ENCODE results near the gene NCKIPSD.
"Not testable (repeated sequence)": the region's sequence is repeated elsewhere in the genome, so short reads cannot be mapped to it uniquely, and the experiment has no call there.

NCKIPSD gene

DNA sequence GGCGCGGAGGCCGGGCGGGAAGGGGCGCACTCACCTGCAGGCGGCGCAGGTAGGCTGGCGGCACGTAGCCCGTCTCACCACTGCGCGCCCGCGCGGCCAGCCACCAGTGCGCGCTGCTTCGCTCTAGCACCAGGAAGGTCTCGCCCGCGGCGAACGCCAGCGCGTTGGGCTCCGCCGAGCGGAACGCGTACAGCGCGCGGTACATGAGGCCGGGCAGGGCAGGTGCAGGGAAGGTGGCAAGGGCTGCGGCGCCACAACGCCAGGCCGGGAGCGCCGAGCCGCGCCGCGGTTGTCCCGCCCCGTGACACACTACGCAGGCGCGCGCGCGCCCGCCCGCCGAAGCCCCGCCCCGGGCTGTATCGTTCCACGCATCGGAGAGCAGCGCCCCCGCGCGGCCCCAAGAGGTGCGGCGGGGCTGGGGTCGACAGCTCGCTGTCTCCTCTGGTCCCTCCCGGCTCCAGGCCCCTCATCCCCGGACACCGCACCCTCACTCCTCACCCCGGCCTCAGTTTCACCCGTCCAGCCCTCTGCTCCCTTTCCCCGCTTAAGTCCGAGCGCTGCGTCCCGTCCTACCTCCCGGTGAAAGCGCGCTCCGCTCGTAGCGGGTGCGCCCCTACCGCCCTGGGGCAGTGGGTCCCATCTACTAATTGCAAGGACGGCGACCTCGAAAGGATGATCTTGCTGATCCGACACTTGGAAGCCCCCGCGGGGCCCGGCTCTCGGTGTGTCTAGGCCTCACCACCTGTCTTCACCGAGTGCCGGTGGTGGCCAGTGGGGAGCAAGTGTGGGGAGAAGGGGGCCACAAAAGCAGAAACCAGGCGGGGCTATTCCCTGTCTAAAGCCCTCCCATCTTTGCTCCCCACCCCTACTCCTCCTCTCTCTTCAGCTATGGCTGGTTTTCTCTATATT lies at the start of gene NCKIPSD:
NCKIPSD (minus strand) TSS at position 313 of the 909 bp plus-strand sequence; CDS start at position 205, 108 bp downstream.
- Histone ChIP-seq H4K20me1 (ENCODE audit: insufficient read depth, low read length) (peaks cover 4% of the 10 kb centered on the region), H3K9ac (ENCODE audit: low read length) (peak within 1 kb of the TSS; percentile 92), H3K4me3 (ENCODE audit: low read length) (peak within 1 kb of the TSS; percentile 94), H3K27ac (ENCODE audit: low read length) (peak within 1 kb of the TSS; percentile 53), H2AFZ (ENCODE audit: low read depth, low read length) (peak within 1 kb of the TSS; percentile 81), H3K79me2 (ENCODE audit: low read length) (peaks cover 23% of the 10 kb centered on the region), H3K9me3 (ENCODE audit: insufficient read depth, low read length) (no peaks in the 10 kb centered on the region), H3K4me2 (ENCODE audit: low read length) (peak within 1 kb of the TSS; percentile 89), H3K4me1 (ENCODE audit: low read length) (peaks cover 16% of the 10 kb centered on the region), H3K27me3 (ENCODE audit: low read depth, low read length) (no peaks in the 10 kb centered on the region), H3K36me3 (replicated peaks; ENCODE audit: low read depth, low read length) (peaks cover 52% of the 10 kb centered on the region)
- no peak for TF ChIP-seq EZH2phosphoT487 (IDR thresholded peaks at IDR 0.05; ENCODE audit: low read depth)
- TF ChIP-seq, protein P1, sequence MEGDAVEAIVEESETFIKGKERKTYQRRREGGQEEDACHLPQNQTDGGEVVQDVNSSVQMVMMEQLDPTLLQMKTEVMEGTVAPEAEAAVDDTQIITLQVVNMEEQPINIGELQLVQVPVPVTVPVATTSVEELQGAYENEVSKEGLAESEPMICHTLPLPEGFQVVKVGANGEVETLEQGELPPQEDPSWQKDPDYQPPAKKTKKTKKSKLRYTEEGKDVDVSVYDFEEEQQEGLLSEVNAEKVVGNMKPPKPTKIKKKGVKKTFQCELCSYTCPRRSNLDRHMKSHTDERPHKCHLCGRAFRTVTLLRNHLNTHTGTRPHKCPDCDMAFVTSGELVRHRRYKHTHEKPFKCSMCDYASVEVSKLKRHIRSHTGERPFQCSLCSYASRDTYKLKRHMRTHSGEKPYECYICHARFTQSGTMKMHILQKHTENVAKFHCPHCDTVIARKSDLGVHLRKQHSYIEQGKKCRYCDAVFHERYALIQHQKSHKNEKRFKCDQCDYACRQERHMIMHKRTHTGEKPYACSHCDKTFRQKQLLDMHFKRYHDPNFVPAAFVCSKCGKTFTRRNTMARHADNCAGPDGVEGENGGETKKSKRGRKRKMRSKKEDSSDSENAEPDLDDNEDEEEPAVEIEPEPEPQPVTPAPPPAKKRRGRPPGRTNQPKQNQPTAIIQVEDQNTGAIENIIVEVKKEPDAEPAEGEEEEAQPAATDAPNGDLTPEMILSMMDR (IDR thresholded peaks at IDR 0.05; ENCODE audit: low read depth, low read length): peak; percentile 66

DNA sequence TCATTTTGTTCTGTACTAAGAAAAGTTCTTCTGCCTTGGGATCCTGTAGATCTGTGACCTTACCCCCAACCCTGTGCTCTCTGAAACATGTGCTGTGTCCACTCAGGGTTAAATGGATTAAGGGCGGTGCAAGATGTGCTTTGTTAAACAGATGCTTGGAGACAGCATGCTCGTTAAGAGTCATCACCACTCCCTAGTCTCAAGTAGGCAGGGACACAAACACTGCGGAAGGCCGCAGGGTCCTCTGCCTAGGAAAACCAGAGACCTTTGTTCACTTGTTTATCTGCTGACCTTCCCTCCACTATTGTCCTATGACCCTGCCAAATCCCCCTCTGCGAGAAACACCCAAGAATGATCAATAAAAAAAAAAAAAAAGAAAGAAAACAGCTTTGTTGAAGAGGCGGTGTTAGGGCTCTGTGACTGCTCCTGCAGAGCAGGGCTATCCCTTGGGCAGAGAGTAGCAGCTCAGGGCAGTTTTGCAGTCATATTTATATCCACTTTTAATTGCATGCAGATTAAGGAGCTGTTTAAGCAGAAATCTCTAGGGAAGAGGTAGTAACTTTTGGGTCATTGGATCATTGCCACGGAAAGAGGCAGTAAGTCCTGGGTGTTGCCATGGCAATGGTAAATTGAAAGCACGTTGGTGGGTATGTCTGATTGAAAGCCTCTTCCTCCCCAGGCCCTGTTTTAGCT lies 49.5 kb upstream of the NCKIPSD start:
- H3K4me2 ChIP-seq (ENCODE audit: low read length); H3K9me3 ChIP-seq (ENCODE audit: insufficient read depth, low read length); H3K4me3 ChIP-seq (ENCODE audit: low read length); H3K79me2 ChIP-seq (ENCODE audit: low read length); H3K27ac ChIP-seq (ENCODE audit: low read length); H3K36me3 ChIP-seq (replicated peaks; ENCODE audit: low read depth, low read length); H3K4me1 ChIP-seq (ENCODE audit: low read length); H4K20me1 ChIP-seq (ENCODE audit: insufficient read depth, low read length); H3K9ac ChIP-seq (ENCODE audit: low read length); H3K27me3 ChIP-seq (ENCODE audit: low read depth, low read length); H2AFZ ChIP-seq (ENCODE audit: low read depth, low read length): not testable (repeated sequence)

- not testable (repeated sequence) for H3K27me3 ChIP-seq (ENCODE audit: low read depth, low read length); H3K4me2 ChIP-seq (ENCODE audit: low read length); H3K36me3 ChIP-seq (replicated peaks; ENCODE audit: low read depth, low read length); H3K4me1 ChIP-seq (ENCODE audit: low read length); H2AFZ ChIP-seq (ENCODE audit: low read depth, low read length); H3K27ac ChIP-seq (ENCODE audit: low read length); H3K9ac ChIP-seq (ENCODE audit: low read length); H4K20me1 ChIP-seq (ENCODE audit: insufficient read depth, low read length); H3K79me2 ChIP-seq (ENCODE audit: low read length); H3K4me3 ChIP-seq (ENCODE audit: low read length); H3K9me3 ChIP-seq (ENCODE audit: insufficient read depth, low read length)
Observed at GRCh38 chr3:48734541-48734940, 48.8 kb upstream of the NCKIPSD start.

GRCh38 chr3:48733752-48734518 lies 48.2 kb upstream of the NCKIPSD start:
- not testable (repeated sequence) for H3K9ac ChIP-seq (ENCODE audit: low read length); H3K4me3 ChIP-seq (ENCODE audit: low read length); H3K4me1 ChIP-seq (ENCODE audit: low read length); H3K9me3 ChIP-seq (ENCODE audit: insufficient read depth, low read length); H3K4me2 ChIP-seq (ENCODE audit: low read length); H3K79me2 ChIP-seq (ENCODE audit: low read length); H3K27ac ChIP-seq (ENCODE audit: low read length); H4K20me1 ChIP-seq (ENCODE audit: insufficient read depth, low read length); H3K27me3 ChIP-seq (ENCODE audit: low read depth, low read length); H2AFZ ChIP-seq (ENCODE audit: low read depth, low read length); H3K36me3 ChIP-seq (replicated peaks; ENCODE audit: low read depth, low read length)

DNA sequence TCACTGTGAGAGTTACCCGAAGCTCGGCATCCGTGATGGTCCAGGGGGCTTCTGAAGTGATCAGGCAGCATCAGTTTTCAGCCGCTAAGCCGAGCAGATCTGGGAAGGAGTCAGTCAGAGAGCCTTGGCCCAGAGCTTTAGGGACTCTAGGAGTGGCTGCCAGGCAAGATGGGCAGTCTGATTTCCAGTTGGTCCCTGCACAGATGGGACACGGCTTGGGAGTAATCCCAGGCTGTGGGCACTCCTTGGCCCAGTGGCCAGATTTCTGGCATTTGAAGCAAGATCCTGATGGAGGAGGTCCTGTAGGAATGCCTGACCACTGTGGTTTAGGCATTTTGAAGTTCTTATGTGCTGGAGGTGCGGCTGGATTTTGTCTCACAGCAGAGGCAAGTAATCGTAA lies 41.8 kb upstream of the NCKIPSD start:
- Histone ChIP-seq H3K9me3 (ENCODE audit: insufficient read depth, low read length) (no peaks in the 10 kb centered on the region), H3K36me3 (replicated peaks; ENCODE audit: low read depth, low read length) (no peaks in the 10 kb centered on the region), H3K4me1 (ENCODE audit: low read length) (no peaks in the 10 kb centered on the region), H3K79me2 (ENCODE audit: low read length) (no peaks in the 10 kb centered on the region), H3K27me3 (ENCODE audit: low read depth, low read length) (no peaks in the 10 kb centered on the region; the same call in 1 of the 2 replicates), H3K4me2 (ENCODE audit: low read length) (no peak overlapping the region), H4K20me1 (ENCODE audit: insufficient read depth, low read length) (no peaks in the 10 kb centered on the region), H3K9ac (ENCODE audit: low read length) (no peak overlapping the region), H2AFZ (ENCODE audit: low read depth, low read length) (no peak overlapping the region), H3K27ac (ENCODE audit: low read length) (no peak overlapping the region), H3K4me3 (ENCODE audit: low read length) (no peak overlapping the region)
- TF ChIP-seq, protein P1 (IDR thresholded peaks at IDR 0.05; ENCODE audit: low read depth, low read length): no peak
- no peak for TF ChIP-seq EZH2phosphoT487 (IDR thresholded peaks at IDR 0.05; ENCODE audit: low read depth)

DNA sequence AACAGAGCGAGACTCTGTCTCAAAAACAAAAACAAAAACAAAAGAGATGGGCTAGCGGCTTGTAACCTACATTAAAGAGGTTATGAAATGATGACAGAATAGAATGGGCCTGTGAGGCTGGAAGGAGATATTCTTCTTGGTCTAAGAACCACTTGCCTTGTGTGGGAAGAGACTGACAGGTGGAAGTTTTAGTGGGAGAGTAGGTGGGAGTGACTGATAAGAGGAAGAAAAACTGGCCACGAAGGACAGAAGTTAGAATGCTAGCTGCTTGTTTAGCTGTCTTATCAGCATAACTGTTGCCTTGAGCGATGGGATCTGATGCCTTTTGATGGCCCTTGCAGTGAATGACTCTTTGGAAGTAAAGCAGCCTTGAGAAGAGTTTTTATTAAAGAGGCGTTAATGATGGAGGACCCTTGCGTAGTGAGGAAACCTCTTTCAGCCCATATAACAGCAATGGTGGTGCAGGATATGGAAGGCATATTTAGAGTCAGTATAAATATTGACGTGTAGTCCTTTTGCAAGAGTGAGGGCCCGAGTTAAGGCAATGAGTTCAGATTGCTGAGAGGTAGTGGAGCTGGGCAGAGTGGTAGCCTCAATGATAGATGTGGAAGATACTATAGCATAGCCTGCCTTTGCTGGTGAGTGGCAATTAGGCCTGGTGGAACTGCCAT lies 39.6 kb upstream of the NCKIPSD start:
- not testable (repeated sequence) for H3K4me1 ChIP-seq (ENCODE audit: low read length); H3K36me3 ChIP-seq (replicated peaks; ENCODE audit: low read depth, low read length); H2AFZ ChIP-seq (ENCODE audit: low read depth, low read length); H4K20me1 ChIP-seq (ENCODE audit: insufficient read depth, low read length); H3K4me2 ChIP-seq (ENCODE audit: low read length); H3K79me2 ChIP-seq (ENCODE audit: low read length); H3K27ac ChIP-seq (ENCODE audit: low read length); H3K9ac ChIP-seq (ENCODE audit: low read length); H3K9me3 ChIP-seq (ENCODE audit: insufficient read depth, low read length); H3K4me3 ChIP-seq (ENCODE audit: low read length); H3K27me3 ChIP-seq (ENCODE audit: low read depth, low read length)
